IPS DF 6.9 (cell line): ENCODE results near the gene HEXIM2.

Source experiments
- DNase-seq: peaks from one replicate; pipeline ENCODE4 v3.0.0-alpha.2; 2013; ENCODE audit warnings: low read depth, low spot score
- H3K27ac ChIP-seq: one replicate; pipeline ENCODE4 v1.5.1; 2013; ENCODE audit warnings: low read length, control low read depth
- H3K27me3 ChIP-seq: 2 replicates; pipeline ENCODE4 v1.6.1; 2013; ENCODE audit warnings: mild to moderate bottlenecking, low read length; ENCODE audit not compliant: control insufficient read depth, insufficient read depth
- H3K36me3 ChIP-seq: 2 replicates; pipeline ENCODE4 v1.6.1; 2013; ENCODE audit warnings: low read length; ENCODE audit not compliant: control insufficient read depth, insufficient read depth
- H3K4me1 ChIP-seq: 2 replicates; pipeline ENCODE4 v1.6.1; 2013; ENCODE audit warnings: low read length; ENCODE audit not compliant: control insufficient read depth, insufficient read depth
- H3K4me3 ChIP-seq: 2 replicates; pipeline ENCODE4 v1.5.1; 2013; ENCODE audit warnings: mild to moderate bottlenecking, low read length
- H3K9me3 ChIP-seq: 2 replicates; pipeline ENCODE4 v1.6.1; 2013; ENCODE audit warnings: low read length, inconsistent platforms; ENCODE audit not compliant: control insufficient read depth, insufficient read depth
- WGBS: extraction: QIAGEN DNeasy Blood & Tissue Kit; methylation state at CpG from one replicate; pipeline ENCODE4 v1.1.7; 2013; ENCODE audit warnings: mixed read lengths, missing lambda C conversion rate; ENCODE audit not compliant: insufficient read length, insufficient coverage; 5-methylcytosine and 5-hydroxymethylcytosine counted together

HEXIM2 gene

DNA sequence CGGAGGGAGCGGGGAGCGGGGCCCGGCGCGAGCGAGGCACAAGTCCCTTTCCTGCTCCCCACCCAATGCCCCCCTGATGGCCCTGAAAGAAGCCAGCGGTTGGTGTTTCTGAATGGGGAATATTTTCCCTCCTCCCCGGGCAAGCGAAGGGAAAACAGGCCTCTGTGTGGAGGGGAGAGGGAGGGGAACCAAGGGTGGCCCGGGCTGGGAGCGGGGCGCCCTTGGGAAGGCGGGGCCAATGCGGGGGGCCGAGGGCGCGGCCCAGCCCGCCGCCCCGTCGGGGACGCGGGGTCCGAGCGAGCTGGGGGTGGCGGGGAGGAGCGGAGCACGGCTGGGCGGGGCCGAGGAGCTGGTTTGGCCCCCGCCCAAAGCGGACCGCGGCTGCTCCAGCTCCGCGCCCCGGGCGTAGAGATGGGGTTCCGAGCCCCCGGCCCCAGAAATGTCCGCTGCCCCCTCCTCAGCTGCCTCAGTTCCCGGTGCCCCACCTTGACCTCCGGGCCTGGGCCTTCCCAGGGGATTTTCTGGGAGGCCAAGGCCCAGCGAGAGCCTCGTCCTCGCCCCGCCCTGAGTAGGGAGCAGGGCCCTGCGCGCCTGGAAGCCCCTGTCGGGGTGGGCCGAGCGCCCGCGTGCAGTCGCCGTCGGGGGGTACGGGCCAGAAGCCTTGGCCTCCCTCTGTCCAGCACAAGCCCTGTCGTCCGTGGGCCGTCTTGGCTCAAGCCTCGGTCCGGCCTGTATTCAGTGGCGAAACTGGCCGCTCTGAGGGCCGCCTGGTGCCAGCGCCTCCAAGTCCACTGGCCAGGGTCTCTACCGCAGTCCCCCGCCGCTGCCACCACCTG is 17.3 kb upstream of the HEXIM2 start:
- WGBS = no CpG with 5 or more reads among the region's 71 CpGs
- no peaks in the 10 kb centered on the region for H3K9me3 ChIP-seq
- DNase-seq = no peak

DNA sequence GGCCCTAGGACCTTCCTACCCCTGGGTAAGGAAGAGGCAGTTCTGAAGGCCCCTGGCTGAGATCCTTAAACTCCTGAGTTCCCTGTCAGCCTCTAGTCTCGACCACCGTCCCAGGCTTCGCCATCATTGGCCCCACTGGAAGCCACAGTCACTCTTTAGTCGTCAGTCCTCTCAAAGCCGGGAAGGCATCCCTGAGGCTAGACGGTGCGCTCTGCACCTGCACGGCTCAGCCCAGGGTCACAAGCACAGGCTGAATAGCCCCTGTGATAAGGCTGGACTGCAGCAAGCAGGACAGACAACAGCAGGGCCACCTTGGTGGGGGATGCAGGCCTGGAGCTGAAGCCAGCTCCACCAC is 16.7 kb upstream of the HEXIM2 start:
- H3K4me3 ChIP-seq = no peak overlapping the region
- no peak for DNase-seq
- peaks cover 5% of the 10 kb centered on the region for H3K4me1 ChIP-seq
- H3K36me3 ChIP-seq = no peaks in the 10 kb centered on the region
- H3K27ac ChIP-seq = no peak overlapping the region
- H3K27me3 ChIP-seq = no peaks in the 10 kb centered on the region
- no peaks in the 10 kb centered on the region for H3K9me3 ChIP-seq
- WGBS = no CpG with 5 or more reads among the region's 8 CpGs

More for the DNA sequence above, 17.3 kb upstream of the HEXIM2 start:
- H3K36me3 ChIP-seq = no peaks in the 10 kb centered on the region
- H3K27me3 ChIP-seq = no peaks in the 10 kb centered on the region
- no peak overlapping the region for H3K27ac ChIP-seq
- H3K4me1 ChIP-seq = peaks cover 5% of the 10 kb centered on the region
- H3K4me3 ChIP-seq = peak overlapping the region; percentile 62; the same call in 1 of the 2 replicates

DNA sequence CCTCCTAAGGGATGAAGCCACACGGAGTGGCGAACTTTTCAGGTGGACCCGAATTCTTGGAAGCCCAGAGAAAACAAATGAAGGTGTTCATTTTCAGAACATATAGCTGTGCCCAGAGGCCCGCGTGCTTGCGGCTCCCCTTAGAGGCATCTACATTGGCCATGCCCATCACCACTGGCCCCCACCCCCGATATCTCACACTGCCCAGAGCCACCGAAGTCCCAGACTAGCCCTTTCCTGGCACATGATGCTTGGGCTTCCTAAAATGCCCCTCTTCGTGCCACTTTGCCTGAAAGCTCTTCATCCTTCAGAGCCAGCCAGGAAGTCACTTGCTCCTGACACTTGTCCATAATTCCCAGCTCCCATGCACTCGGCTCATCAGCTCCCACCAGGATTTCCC is 15.5 kb upstream of the HEXIM2 start:
- no peaks in the 10 kb centered on the region for H3K36me3 ChIP-seq
- H3K9me3 ChIP-seq = no peaks in the 10 kb centered on the region
- H3K27ac ChIP-seq = no peak overlapping the region
- H3K27me3 ChIP-seq = no peaks in the 10 kb centered on the region
- DNase-seq = no peak
- peaks cover 5% of the 10 kb centered on the region for H3K4me1 ChIP-seq
- no peak overlapping the region for H3K4me3 ChIP-seq
- no CpG with 5 or more reads among the region's 10 CpGs for WGBS

DNA sequence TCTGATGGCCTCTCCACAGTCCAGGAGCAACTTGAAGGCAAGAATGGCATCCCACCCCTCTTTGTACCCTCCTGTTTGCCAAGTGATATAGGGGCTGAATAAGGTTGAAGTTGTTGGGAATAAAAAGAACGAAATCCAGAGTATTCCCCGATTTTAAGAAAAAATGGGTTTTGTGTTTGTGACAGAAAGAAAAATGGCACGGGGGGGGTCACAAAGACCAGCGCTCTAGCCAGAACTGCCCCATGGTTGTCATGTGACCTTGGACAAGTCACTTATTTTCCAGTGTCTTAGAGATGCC is 15.1 kb upstream of the HEXIM2 start:
- H3K27me3 ChIP-seq = no peaks in the 10 kb centered on the region
- DNase-seq = no peak
- WGBS = 100% methylated on average over 2 of the region's 4 CpGs
- H3K9me3 ChIP-seq = no peaks in the 10 kb centered on the region
- no peaks in the 10 kb centered on the region for H3K36me3 ChIP-seq
- no peak overlapping the region for H3K4me3 ChIP-seq
- peaks cover 5% of the 10 kb centered on the region for H3K4me1 ChIP-seq
- H3K27ac ChIP-seq = no peak overlapping the region

DNA sequence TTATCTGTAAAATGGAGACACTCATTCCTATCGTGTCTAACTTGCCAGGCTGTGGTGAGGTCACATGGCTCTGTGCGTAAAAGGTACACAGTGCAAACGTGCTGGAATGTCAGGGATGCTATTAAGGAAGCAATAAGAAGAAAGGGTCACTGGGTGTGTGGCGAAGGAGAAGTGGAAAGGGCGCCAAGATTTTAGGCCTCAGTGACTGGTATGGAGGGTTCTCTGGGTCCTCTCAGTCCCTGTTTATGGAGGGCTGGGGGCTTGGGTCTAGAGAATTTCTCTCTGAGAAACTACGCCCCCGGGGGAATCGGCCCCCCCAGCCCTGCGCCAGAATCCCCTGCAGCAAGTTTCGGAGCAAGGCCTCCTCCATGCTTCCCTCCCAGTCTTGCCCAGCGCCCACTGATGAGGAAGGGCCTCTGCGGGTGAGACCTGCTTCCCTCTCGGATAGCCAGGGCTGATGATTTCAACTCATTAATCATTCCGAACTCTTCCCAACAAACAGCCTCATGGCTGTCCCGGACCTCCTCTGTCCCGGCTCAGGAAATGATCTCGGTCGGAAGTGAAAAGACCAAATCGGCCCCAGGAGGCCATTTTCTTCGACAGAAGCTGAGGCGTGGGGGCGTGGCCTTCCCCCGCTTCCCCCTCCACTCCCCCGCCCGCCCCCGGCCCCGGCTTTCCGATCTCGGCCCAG is 14.6 kb upstream of the HEXIM2 start:
- H3K4me1 ChIP-seq = peaks cover 5% of the 10 kb centered on the region
- H3K4me3 ChIP-seq = peak overlapping the region; percentile 73; the same call in 1 of the 2 replicates
- no peak for DNase-seq
- no CpG with 5 or more reads among the region's 29 CpGs for WGBS
- H3K9me3 ChIP-seq = no peaks in the 10 kb centered on the region
- H3K36me3 ChIP-seq = no peaks in the 10 kb centered on the region
- H3K27me3 ChIP-seq = no peaks in the 10 kb centered on the region
- H3K27ac ChIP-seq = no peak overlapping the region

DNA sequence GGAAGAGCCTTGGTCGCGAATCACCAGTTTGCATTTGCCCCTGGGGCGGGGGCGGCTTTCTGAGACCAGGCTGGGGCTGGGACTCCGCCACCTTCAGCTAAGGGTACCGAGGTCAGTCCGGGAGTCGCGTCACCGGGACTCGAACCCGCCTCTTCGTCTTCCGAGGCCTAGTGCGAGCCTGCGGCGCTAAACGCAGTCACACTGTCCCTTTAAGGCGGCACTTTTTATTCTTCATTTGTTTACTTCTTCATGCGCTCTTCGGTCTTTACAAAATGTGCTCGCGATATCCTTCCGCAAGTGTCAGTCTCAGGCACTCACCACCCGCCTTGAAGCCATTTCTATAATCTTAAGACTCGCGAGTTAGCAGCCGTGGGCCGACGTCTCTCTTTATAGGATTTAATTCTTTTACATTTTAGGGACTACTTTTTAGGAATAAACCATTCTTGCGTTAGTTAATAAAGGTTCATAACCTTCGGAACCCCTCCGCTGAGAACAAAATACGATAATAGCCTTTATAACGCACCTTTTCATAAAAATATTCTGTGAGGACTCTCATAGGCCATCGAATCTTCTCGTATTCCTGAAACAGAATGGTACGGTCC is 14.0 kb upstream of the HEXIM2 start:
- Histone ChIP-seq H3K36me3 (no peaks in the 10 kb centered on the region), H3K4me1 (peaks cover 5% of the 10 kb centered on the region), H3K27me3 (no peaks in the 10 kb centered on the region), H3K4me3 (peak overlapping the region; percentile 73; the same call in 1 of the 2 replicates), H3K27ac (no peak overlapping the region), H3K9me3 (no peaks in the 10 kb centered on the region)
- WGBS = no CpG with 5 or more reads among the region's 38 CpGs
- DNase-seq = no peak

DNA sequence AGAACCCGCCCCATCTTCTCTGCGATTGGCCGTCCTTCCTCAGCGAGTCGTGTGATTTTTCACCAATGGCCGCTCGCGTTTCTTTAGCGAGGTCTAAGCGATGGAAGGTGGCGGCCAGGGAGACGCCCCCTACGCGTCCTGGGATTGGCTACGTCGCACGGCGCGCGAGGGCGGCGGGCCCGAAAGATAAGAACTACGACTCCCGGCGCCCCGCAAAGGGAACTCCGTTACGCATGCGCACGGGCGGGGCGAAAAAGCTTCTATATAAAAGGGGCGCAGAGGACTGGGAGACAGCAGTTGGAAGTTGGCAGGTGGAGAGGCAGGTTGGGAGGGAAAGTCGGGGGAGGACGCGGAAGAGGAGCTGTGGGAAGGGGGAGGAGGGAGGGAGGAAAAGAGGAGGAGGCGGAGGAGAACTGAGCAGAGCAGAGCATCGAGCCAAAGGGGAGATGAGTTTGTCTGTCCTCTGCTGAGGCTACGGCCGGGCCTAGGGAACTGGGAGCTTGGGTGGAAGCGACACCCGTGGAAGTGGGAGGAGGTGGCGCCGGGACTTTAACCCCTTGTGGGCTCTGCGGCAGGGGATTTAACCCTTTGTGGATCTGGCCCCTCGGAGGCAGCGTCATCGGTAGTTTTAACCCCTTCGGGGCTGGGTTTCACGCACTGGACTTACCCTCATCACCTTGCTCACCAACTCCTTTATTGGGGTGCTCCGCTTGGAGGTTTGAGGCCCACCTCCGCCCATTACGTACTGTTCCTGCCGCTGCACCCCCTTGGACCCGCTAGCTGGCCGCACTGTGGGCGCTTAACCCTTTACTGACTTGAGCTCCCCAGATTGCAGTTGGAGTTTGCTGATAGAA is 13.3 kb upstream of the HEXIM2 start, which contains the start of gene HEXIM1:
HEXIM1 (plus strand) TSS at position 293 of the 854 bp plus-strand sequence. CDS start 716 bp downstream, outside the sequence.
- no peaks in the 10 kb centered on the region for H3K36me3 ChIP-seq
- H3K27me3 ChIP-seq = no peaks in the 10 kb centered on the region
- WGBS = no CpG with 5 or more reads among the region's 58 CpGs
- peaks cover 5% of the 10 kb centered on the region for H3K4me1 ChIP-seq
- H3K4me3 ChIP-seq = peak within 1 kb of the TSS; percentile 73; the same call in 1 of the 2 replicates
- no peaks in the 10 kb centered on the region for H3K9me3 ChIP-seq
- DNase-seq = peak; percentile 96
- no peak within 1 kb of the TSS for H3K27ac ChIP-seq

DNA sequence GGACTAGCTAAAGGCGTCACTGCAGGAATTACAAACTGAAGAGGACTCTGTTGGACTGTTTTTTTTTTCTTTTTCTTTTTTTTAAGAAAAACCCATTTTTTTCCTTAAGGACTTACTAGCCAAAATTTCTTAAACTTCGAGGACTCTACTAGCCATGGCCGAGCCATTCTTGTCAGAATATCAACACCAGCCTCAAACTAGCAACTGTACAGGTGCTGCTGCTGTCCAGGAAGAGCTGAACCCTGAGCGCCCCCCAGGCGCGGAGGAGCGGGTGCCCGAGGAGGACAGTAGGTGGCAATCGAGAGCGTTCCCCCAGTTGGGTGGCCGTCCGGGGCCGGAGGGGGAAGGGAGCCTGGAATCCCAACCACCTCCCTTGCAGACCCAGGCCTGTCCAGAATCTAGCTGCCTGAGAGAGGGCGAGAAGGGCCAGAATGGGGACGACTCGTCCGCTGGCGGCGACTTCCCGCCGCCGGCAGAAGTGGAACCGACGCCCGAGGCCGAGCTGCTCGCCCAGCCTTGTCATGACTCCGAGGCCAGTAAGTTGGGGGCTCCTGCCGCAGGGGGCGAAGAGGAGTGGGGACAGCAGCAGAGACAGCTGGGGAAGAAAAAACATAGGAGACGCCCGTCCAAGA is 12.5 kb upstream of the HEXIM2 start:
- Histone ChIP-seq H3K4me1 (peaks cover 5% of the 10 kb centered on the region), H3K36me3 (no peaks in the 10 kb centered on the region), H3K27me3 (no peaks in the 10 kb centered on the region), H3K9me3 (no peaks in the 10 kb centered on the region), H3K27ac (no peak overlapping the region), H3K4me3 (peak overlapping the region; percentile 72; the same call in 1 of the 2 replicates)
- no peak for DNase-seq
- WGBS = no CpG with 5 or more reads among the region's 32 CpGs

DNA sequence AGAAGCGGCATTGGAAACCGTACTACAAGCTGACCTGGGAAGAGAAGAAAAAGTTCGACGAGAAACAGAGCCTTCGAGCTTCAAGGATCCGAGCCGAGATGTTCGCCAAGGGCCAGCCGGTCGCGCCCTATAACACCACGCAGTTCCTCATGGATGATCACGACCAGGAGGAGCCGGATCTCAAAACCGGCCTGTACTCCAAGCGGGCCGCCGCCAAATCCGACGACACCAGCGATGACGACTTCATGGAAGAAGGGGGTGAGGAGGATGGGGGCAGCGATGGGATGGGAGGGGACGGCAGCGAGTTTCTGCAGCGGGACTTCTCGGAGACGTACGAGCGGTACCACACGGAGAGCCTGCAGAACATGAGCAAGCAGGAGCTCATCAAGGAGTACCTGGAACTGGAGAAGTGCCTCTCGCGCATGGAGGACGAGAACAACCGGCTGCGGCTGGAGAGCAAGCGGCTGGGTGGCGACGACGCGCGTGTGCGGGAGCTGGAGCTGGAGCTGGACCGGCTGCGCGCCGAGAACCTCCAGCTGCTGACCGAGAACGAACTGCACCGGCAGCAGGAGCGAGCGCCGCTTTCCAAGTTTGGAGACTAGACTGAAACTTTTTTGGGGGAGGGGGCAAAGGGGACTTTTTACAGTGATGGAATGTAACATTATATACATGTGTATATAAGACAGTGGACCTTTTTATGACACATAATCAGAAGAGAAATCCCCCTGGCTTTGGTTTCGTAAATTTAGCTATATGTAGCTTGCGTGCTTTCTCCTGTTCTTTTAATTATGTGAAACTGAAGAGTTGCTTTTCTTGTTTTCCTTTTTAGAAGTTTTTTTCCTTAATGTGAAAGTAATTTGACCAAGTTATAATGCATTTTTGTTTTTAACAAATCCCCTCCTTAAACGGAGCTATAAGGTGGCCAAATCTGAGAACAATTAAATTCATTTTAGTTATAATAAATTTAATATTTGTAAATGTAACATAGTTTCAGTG is 11.7 kb upstream of the HEXIM2 start:
- Histone ChIP-seq H3K4me1 (peaks cover 2% of the 10 kb centered on the region; the same call in 1 of the 2 replicates), H3K36me3 (no peaks in the 10 kb centered on the region), H3K4me3 (peak overlapping the region; percentile 72), H3K27me3 (no peaks in the 10 kb centered on the region), H3K9me3 (no peaks in the 10 kb centered on the region), H3K27ac (no peak overlapping the region)
- DNase-seq = no peak
- no CpG with 5 or more reads among the region's 56 CpGs for WGBS
